CD4-positive, CD25-positive, alpha-beta regulatory T cell (primary cell): ENCODE results near the gene CCDC146. TPM values are rescaled to one million over a fixed set of nuclear protein-coding genes. Genes with fewer than 3 reads are reported as not detected.
A peak's percentile ranks its signal among the peaks of the same experiment; 100 is the strongest.
"Not testable (repeated sequence)": the region's sequence is repeated elsewhere in the genome, so short reads cannot be mapped to it uniquely, and the experiment has no call there.

Source experiments
- ATAC-seq, 2 donors: fragments of 150-1000 bp; cut with Tn5 transposase; one replicate each; pipeline ENCODE4 v1.10.0; 2021; ENCODE audit warnings: low read depth in 2 of 2, moderate number of reproducible peaks in 2 of 2, moderate library complexity in 1 of 2
- DNase-seq, 3 donors: peaks; one replicate each; pipeline versions ENCODE4 v3.0.0 to v3.0.0-alpha.2; 2012 to 2022; ENCODE audit warnings: mixed read lengths in 1 of 3
- H3K27ac ChIP-seq: one replicate; pipeline ENCODE4 v1.7.0; 2013; ENCODE audit warnings: mild to moderate bottlenecking, low read length; ENCODE audit not compliant: insufficient read depth, poor library complexity, severe bottlenecking
- H3K27me3 ChIP-seq: one replicate; pipeline ENCODE4 v1.7.0; 2013; ENCODE audit warnings: low read length; ENCODE audit not compliant: control insufficient read depth, insufficient read depth
- H3K36me3 ChIP-seq: one replicate; pipeline ENCODE4 v1.7.0; 2013; ENCODE audit warnings: mild to moderate bottlenecking, low read length, moderate library complexity; ENCODE audit not compliant: control insufficient read depth, insufficient read depth
- H3K4me1 ChIP-seq: 2 replicates; pipeline ENCODE4 v1.7.0; 2013; ENCODE audit warnings: mild to moderate bottlenecking, low read length; ENCODE audit not compliant: insufficient read depth, control insufficient read depth, poor library complexity, severe bottlenecking
- H3K4me3 ChIP-seq: one replicate; pipeline ENCODE4 v1.7.0; 2013; ENCODE audit warnings: low read depth, mild to moderate bottlenecking, low read length, moderate library complexity
- H3K9me3 ChIP-seq, 2 experiments: 1 replicate in 1 of 2; 2 replicates in 1 of 2; pipeline ENCODE4 v1.7.0; 2013; ENCODE audit warnings: low read length in 2 of 2, mild to moderate bottlenecking in 1 of 2, moderate library complexity in 1 of 2; ENCODE audit not compliant: control insufficient read depth in 2 of 2
- H3K27ac Mint-ChIP-seq, 3 donors: one replicate each; pipeline ENCODE4 v1.8.0; 2020 to 2022; ENCODE audit warnings: mild to moderate bottlenecking in 3 of 3, mixed read lengths in 3 of 3, moderate library complexity in 2 of 3
- H3K27me3 Mint-ChIP-seq: one replicate; pipeline ENCODE4 v1.8.0; 2022; ENCODE audit warnings: mild to moderate bottlenecking, mixed read lengths
- H3K36me3 Mint-ChIP-seq: one replicate; pipeline ENCODE4 v1.8.0; 2020; ENCODE audit warnings: mixed read lengths
- H3K4me1 Mint-ChIP-seq, 4 donors: one replicate each; pipeline ENCODE4 v1.8.0; 2020 to 2022; ENCODE audit warnings: mixed read lengths in 4 of 4, mild to moderate bottlenecking in 1 of 4
- H3K4me3 Mint-ChIP-seq, 4 donors: one replicate each; pipeline ENCODE4 v1.8.0; 2020 to 2022; ENCODE audit warnings: mild to moderate bottlenecking in 4 of 4, mixed read lengths in 4 of 4, moderate library complexity in 3 of 4
- H3K9me3 Mint-ChIP-seq, 7 donors: one replicate each; pipeline ENCODE4 v1.8.0; 2020 to 2022; ENCODE audit warnings: mixed read lengths in 7 of 7, mild to moderate bottlenecking in 3 of 7, moderate library complexity in 2 of 7
- polyA plus RNA-seq, 4 donors: library from polyadenylated mRNA; unstranded; fragments of 300-500 nt; fragmentation: Illumina TruSeq; gene quantifications; one replicate each; pipeline ENCODE4 v1.2.3, GENCODE V29; 2021
- total RNA-seq: library from RNA; stranded (reverse); gene quantifications from one replicate; pipeline ENCODE4 v1.2.3, GENCODE V29; 2022

CCDC146 gene
- total and polyA plus RNA-seq, 5 donors from 2014 or later: 1.4 to 20.1 (median 2.9) TPM

- H3K9me3 ChIP-seq: peaks cover 14 to 17% of the 10 kb centered on the region in 2 experiments
- Mint-ChIP-seq H3K4me3 (no peak overlapping the region), H3K9me3 (peaks cover 1 to 22% (median 7%) of the 10 kb centered on the region in 7 donors), H3K27ac (no peak overlapping the region), H3K36me3 (peaks cover 21% of the 10 kb centered on the region), H3K4me1 (no peaks in the 10 kb centered on the region), H3K27me3 (peaks cover 4% of the 10 kb centered on the region)
- ATAC-seq: no peak
- H3K27ac ChIP-seq: no peak overlapping the region
- H3K36me3 ChIP-seq: no peaks in the 10 kb centered on the region
- no peaks in the 10 kb centered on the region for H3K27me3 ChIP-seq
- no peaks in the 10 kb centered on the region for H3K4me1 ChIP-seq
- no peak overlapping the region for H3K4me3 ChIP-seq
- no peak for DNase-seq
Measured at GRCh38 chr7:77209479-77210139, 87.2 kb downstream of the CCDC146 start.

GRCh38 chr7:77216181-77216845 lies 93.9 kb downstream of the CCDC146 start:
- H3K9me3 Mint-ChIP-seq: peaks cover 0 to 12% (median 1%) of the 10 kb centered on the region in 7 donors
- peaks cover 0 to 6% (median 3%) of the 10 kb centered on the region in 4 donors for H3K4me1 Mint-ChIP-seq
- Histone ChIP-seq H3K36me3 (no peaks in the 10 kb centered on the region), H3K27me3 (no peaks in the 10 kb centered on the region), H3K4me1 (no peaks in the 10 kb centered on the region), H3K9me3 (no peaks in the 10 kb centered on the region), H3K4me3 (no peak overlapping the region), H3K27ac (no peak overlapping the region)
- no peak overlapping the region for H3K4me3 Mint-ChIP-seq
- DNase-seq: no peak
- no peaks in the 10 kb centered on the region for H3K27me3 Mint-ChIP-seq
- ATAC-seq: no peak
- peaks cover 18% of the 10 kb centered on the region for H3K36me3 Mint-ChIP-seq
- no peak overlapping the region for H3K27ac Mint-ChIP-seq

- no peak overlapping the region for H3K27ac Mint-ChIP-seq
- Histone ChIP-seq H3K36me3 (no peaks in the 10 kb centered on the region), H3K4me3 (no peak overlapping the region), H3K27me3 (no peaks in the 10 kb centered on the region), H3K4me1 (peaks cover under 1% of the 10 kb centered on the region), H3K27ac (no peak overlapping the region), H3K9me3 (no peaks in the 10 kb centered on the region)
- H3K27me3 Mint-ChIP-seq: no peaks in the 10 kb centered on the region
- H3K4me3 Mint-ChIP-seq: no peak overlapping the region
- no peak for DNase-seq
- peaks cover 1 to 15% (median 6%) of the 10 kb centered on the region in 4 donors for H3K4me1 Mint-ChIP-seq
- no peak for ATAC-seq
- peaks cover 0 to 12% (median 1%) of the 10 kb centered on the region in 7 donors for H3K9me3 Mint-ChIP-seq
- peaks cover 18% of the 10 kb centered on the region for H3K36me3 Mint-ChIP-seq
Measured at GRCh38 chr7:77217474-77218185, 95.2 kb downstream of the CCDC146 start.

- not testable (repeated sequence) for H3K27ac ChIP-seq, H3K4me3 Mint-ChIP-seq, H3K36me3 ChIP-seq, H3K4me3 ChIP-seq, H3K27ac Mint-ChIP-seq, H3K27me3 ChIP-seq, H3K4me1 ChIP-seq, H3K27me3 Mint-ChIP-seq, DNase-seq, ATAC-seq, H3K9me3 ChIP-seq
- Mint-ChIP-seq H3K4me1 (peaks cover 7 to 27% (median 12%) of the 10 kb centered on the region in 4 donors), H3K9me3 (peaks cover 0 to 12% (median 0%) of the 10 kb centered on the region in 7 donors), H3K36me3 (peaks cover 20% of the 10 kb centered on the region)
Measured at GRCh38 chr7:77219701-77220331, 97.4 kb downstream of the CCDC146 start.

- no peaks in the 10 kb centered on the region for H3K27me3 ChIP-seq
- peaks cover 5% of the 10 kb centered on the region for H3K4me1 ChIP-seq
- ATAC-seq (no peak), DNase-seq (no peak)
- no peak overlapping the region for H3K27ac ChIP-seq
- no peak overlapping the region for H3K4me3 Mint-ChIP-seq
- H3K36me3 Mint-ChIP-seq: peaks cover 20% of the 10 kb centered on the region
- H3K27me3 Mint-ChIP-seq: no peaks in the 10 kb centered on the region
- no peak overlapping the region for H3K4me3 ChIP-seq
- H3K4me1 Mint-ChIP-seq: peaks cover 7 to 27% (median 14%) of the 10 kb centered on the region in 4 donors
- peaks cover 0 to 12% (median 2%) of the 10 kb centered on the region in 7 donors for H3K9me3 Mint-ChIP-seq
- H3K27ac Mint-ChIP-seq: peak overlapping the region in 1 of 3 donors; percentile 32
- H3K9me3 ChIP-seq: no peaks in the 10 kb centered on the region
- H3K36me3 ChIP-seq: no peaks in the 10 kb centered on the region
Measured at GRCh38 chr7:77222065-77222464, 99.7 kb downstream of the CCDC146 start.

GRCh38 chr7:77222819-77223218 lies 100.4 kb downstream of the CCDC146 start:
- no peaks in the 10 kb centered on the region for H3K27me3 Mint-ChIP-seq
- peaks cover 20% of the 10 kb centered on the region for H3K36me3 Mint-ChIP-seq
- H3K9me3 Mint-ChIP-seq: peaks cover 0 to 12% (median 2%) of the 10 kb centered on the region in 7 donors
- DNase-seq (peak in 1 of 3 donors; percentile 17), ATAC-seq (peak; percentile 61 to 66)
- H3K27ac ChIP-seq: no peak overlapping the region
- no peaks in the 10 kb centered on the region for H3K27me3 ChIP-seq
- H3K27ac Mint-ChIP-seq: peak overlapping the region in 2 of 3 donors; percentile 32 to 81
- H3K4me1 Mint-ChIP-seq: peaks cover 7 to 27% (median 14%) of the 10 kb centered on the region in 4 donors
- H3K36me3 ChIP-seq: no peaks in the 10 kb centered on the region
- H3K4me3 ChIP-seq: peak overlapping the region; percentile 10
- peaks cover 5% of the 10 kb centered on the region for H3K4me1 ChIP-seq
- H3K9me3 ChIP-seq: no peaks in the 10 kb centered on the region
- H3K4me3 Mint-ChIP-seq: no peak overlapping the region

GRCh38 chr7:77223261-77223660 lies 100.8 kb downstream of the CCDC146 start:
- Histone ChIP-seq H3K36me3 (no peaks in the 10 kb centered on the region), H3K27ac (no peak overlapping the region), H3K4me1 (peaks cover 5% of the 10 kb centered on the region), H3K27me3 (no peaks in the 10 kb centered on the region), H3K9me3 (no peaks in the 10 kb centered on the region), H3K4me3 (no peak overlapping the region)
- Mint-ChIP-seq H3K36me3 (peaks cover 20% of the 10 kb centered on the region), H3K27me3 (no peaks in the 10 kb centered on the region), H3K4me3 (no peak overlapping the region), H3K27ac (peak overlapping the region in 2 of 3 donors; percentile 32 to 81), H3K4me1 (peaks cover 7 to 27% (median 14%) of the 10 kb centered on the region in 4 donors), H3K9me3 (peaks cover 0 to 12% (median 2%) of the 10 kb centered on the region in 7 donors)
- ATAC-seq (peak in 1 of 2 donors; percentile 12), DNase-seq (no peak)
